ENCODE measurements around the gene EFEMP2. TPM values are rescaled to one million over a fixed set of nuclear protein-coding genes. Genes with fewer than 3 reads are reported as not detected.

The EFEMP2 gene
- total and polyA plus RNA-seq, 2 experiments from 2014 or later = 161 to 216 TPM

DNA sequence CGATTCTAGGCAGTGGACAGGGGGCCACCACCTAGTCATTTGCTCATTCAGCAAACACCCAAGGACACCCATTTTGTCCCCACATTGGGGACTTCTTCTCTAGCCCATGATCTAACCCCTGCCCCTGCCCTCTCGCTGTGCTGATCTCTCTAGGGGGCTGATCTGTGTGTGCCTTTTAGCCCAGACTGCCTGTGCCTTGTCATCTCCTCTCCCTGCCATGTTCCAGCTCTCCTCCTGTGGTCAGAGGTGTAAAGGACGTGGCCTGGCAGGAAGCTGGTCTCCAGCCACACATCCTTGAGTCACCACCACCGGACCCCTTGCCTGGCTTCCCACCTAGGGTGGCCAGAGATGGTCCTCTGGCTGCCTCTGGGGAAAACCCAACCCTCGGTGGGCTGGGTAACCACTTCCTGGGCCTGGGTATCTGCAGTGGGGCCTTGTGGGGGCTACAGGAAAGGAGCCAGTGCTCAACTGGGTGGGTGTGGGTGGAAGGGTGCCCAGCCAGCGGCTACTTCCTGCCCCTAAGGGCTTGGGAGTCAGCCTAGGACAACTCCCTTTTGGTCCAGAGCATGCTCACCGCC lies 8.3 kb upstream of the EFEMP2 start:
- Histone ChIP-seq H3K27me3 (no peaks in the 10 kb centered on the region), H3K4me3 (no peak overlapping the region), H3K9me3 (ENCODE audit: low read depth) (no peaks in the 10 kb centered on the region), H3K4me1 (ENCODE audit: low read depth) (no peaks in the 10 kb centered on the region), H3K27ac (peak overlapping the region; percentile 1), H3K36me3 (peaks cover 19% of the 10 kb centered on the region)
- no peak for DNase-seq (ENCODE audit: low read depth in 1 of 2, low spot score in 1 of 2)
- TF ChIP-seq, protein P1, sequence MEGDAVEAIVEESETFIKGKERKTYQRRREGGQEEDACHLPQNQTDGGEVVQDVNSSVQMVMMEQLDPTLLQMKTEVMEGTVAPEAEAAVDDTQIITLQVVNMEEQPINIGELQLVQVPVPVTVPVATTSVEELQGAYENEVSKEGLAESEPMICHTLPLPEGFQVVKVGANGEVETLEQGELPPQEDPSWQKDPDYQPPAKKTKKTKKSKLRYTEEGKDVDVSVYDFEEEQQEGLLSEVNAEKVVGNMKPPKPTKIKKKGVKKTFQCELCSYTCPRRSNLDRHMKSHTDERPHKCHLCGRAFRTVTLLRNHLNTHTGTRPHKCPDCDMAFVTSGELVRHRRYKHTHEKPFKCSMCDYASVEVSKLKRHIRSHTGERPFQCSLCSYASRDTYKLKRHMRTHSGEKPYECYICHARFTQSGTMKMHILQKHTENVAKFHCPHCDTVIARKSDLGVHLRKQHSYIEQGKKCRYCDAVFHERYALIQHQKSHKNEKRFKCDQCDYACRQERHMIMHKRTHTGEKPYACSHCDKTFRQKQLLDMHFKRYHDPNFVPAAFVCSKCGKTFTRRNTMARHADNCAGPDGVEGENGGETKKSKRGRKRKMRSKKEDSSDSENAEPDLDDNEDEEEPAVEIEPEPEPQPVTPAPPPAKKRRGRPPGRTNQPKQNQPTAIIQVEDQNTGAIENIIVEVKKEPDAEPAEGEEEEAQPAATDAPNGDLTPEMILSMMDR (IDR thresholded peaks at IDR 0.05; ENCODE audit: low read depth, low read length) = no peak

DNA sequence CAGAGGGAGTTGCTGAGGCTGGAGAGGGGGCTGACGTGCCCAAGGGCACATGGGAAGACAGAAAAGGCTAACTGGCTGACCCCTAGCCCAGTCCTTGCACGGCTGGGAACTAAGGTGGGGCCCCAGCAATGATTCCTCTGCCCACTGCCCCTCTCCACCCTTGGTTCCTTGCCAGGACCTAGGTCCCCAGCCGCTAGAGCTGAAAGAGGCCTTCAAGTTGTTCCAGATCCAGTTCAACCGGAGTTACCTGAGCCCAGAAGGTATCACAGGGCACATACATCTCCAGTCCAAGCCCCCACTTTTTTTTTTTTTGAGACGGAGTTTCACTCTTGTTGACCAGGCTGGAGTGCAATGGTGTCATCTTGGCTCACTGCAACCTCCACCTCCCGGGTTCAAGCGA lies 7.4 kb upstream of the EFEMP2 start:
- Histone ChIP-seq H3K4me1 (ENCODE audit: low read depth) (no peaks in the 10 kb centered on the region), H3K4me3 (no peak overlapping the region), H3K9me3 (ENCODE audit: low read depth) (no peaks in the 10 kb centered on the region), H3K27me3 (no peaks in the 10 kb centered on the region), H3K27ac (no peak overlapping the region), H3K36me3 (peaks cover 19% of the 10 kb centered on the region)
- no peak for DNase-seq (ENCODE audit: low read depth in 1 of 2, low spot score in 1 of 2)
- TF ChIP-seq, protein P1 (IDR thresholded peaks at IDR 0.05; ENCODE audit: low read depth, low read length) = no peak

DNA sequence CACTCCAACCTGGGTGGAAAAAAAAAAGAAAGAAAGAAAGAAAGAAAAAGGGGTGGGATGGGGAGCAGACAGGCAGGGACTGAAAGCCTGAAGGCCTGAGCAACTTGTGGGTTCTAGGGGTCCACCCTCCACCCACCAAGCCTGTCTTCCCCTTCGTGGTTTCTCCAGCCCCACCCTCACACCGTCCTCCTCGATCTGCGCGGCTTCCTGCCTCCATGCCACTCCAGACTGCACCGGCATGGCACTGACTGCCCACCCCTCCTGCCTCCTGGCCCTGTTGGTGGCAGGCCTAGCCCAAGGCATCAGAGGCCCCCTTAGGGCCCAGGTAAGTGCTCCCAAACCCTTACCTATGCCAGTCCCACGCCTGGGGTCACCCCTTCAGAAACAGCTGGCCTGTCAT lies 7.0 kb upstream of the EFEMP2 start, which contains the start of gene CTSW:
Gene CTSW, plus strand, starts transcription at position 221 of the 400 bp plus-strand sequence. Its CDS starts 18 bp downstream, at position 239.
- Histone ChIP-seq H3K4me3 (no peak within 1 kb of the TSS), H3K4me1 (ENCODE audit: low read depth) (no peaks in the 10 kb centered on the region), H3K36me3 (peaks cover 19% of the 10 kb centered on the region), H3K9me3 (ENCODE audit: low read depth) (no peaks in the 10 kb centered on the region), H3K27ac (peak within 1 kb of the TSS; percentile 1), H3K27me3 (no peaks in the 10 kb centered on the region)
- no peak for DNase-seq (ENCODE audit: low read depth in 1 of 2, low spot score in 1 of 2)
- TF ChIP-seq, protein P1 (IDR thresholded peaks at IDR 0.05; ENCODE audit: low read depth, low read length) = no peak

DNA sequence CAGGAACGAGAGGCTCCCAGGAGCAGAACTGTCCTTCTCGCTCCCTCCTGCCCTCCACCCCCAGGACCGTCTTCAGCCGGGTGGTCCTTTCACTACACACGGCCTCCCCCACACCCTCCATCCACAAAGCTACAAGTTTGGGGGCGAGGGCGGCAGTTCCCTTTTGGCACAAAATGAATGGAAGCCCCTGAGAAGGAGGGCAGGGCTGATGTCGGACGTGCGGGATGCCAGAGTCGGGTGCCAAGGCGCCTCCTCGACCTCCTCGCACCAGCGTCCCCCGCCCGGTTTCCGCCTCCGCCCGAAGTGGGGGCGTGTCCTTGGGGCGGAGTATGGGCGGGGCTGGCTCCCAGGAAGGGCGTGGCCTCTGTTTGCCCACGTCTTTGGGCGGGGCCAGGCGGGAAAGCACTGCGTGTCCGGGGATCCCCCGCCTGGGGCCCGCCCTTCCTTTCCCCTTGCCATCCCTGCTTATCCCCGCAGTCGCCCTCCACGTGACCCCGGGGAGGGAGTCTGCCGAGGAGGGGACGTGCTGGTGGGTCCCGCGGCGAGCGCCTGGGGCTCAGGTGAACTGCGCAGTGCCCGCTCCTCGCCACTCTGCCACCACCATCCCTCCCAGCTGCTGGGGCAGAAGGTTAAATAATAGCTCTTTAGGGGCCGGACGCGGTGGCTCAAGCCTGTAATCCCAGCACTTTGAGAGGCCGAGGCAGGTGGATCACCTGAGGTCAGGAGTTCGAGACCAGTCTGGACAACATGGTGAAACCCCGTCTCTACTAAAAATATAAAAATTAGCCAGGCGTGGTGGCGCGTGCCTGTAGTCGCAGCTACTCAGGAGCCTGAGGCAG lies 937 bp upstream of the EFEMP2 start:
- Histone ChIP-seq H3K27ac (peak overlapping the region; percentile 97), H3K27me3 (no peaks in the 10 kb centered on the region), H3K36me3 (peaks cover 9% of the 10 kb centered on the region), H3K4me1 (ENCODE audit: low read depth) (no peaks in the 10 kb centered on the region), H3K9me3 (ENCODE audit: low read depth) (no peaks in the 10 kb centered on the region), H3K4me3 (peak overlapping the region; percentile 95)
- TF ChIP-seq, protein P1 (IDR thresholded peaks at IDR 0.05; ENCODE audit: low read depth, low read length) = no peak
- peak; percentile 95 to 96 for DNase-seq (ENCODE audit: low read depth in 1 of 2, low spot score in 1 of 2)

DNA sequence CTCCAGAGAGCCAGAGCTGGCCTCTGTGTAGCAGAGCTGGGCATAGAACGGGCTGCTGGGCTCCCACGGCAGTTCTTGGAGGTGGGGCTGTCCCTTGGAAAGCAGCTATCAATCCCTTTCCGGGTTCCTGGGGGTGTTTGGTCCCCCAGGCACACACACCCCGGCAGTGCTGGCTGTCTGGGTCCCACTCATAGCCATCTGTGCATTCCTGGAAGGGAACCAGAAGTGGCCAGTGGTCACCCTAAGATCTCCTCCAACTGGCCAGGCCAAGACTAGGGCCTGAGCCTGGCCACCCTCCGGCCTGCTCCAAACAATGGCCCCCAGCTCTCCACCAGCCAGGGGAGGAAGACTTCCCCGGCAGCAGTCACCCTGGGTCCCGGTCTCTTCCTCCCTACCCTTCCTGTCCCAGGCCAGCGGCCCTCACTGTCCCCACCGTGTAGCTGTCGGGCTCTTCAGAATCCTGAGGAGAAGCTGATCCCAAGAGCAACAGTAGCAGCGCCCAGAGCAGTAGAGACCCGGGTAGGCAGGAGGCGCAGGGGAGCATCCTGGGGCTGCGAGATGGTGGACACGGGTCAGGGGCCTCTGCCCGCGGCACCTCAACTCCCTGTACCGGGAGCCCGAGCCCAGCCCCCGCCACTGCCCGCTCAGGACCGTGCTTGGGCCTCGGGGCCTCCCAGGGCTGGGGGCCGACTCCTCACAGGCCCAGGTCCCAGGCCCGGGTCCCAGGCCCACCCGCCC lies 620 bp downstream of the EFEMP2 start:
- TF ChIP-seq, protein P1 (IDR thresholded peaks at IDR 0.05; ENCODE audit: low read depth, low read length) = peak; percentile 32
- Histone ChIP-seq H3K27ac (peak overlapping the region; percentile 97), H3K4me1 (ENCODE audit: low read depth) (no peaks in the 10 kb centered on the region), H3K36me3 (peaks cover 14% of the 10 kb centered on the region), H3K27me3 (no peaks in the 10 kb centered on the region), H3K4me3 (peak overlapping the region; percentile 95), H3K9me3 (ENCODE audit: low read depth) (no peaks in the 10 kb centered on the region)
- peak; percentile 47 to 61 for DNase-seq (ENCODE audit: low read depth in 1 of 2, low spot score in 1 of 2)

Data from cardiac muscle cell (in vitro differentiated cells and primary cell).